HepG2 (cell line): ENCODE measurements around the gene OXLD1. TPM values are rescaled to one million over a fixed set of nuclear protein-coding genes. Genes with fewer than 3 reads are reported as not detected.

Experiments
- ARID5B ChIP-seq: IDR thresholded peaks from 2 replicates; pipeline ENCODE4 v1.4.0; 2020; ENCODE audit warnings: mild to moderate bottlenecking, missing genetic modification reagents
- ATF7-NPFF ChIP-seq: sonication (generic); formaldehyde crosslinking; IDR thresholded peaks from 2 replicates; pipeline ENCODE4 v1.8.1; 2023; ENCODE audit warnings: mild to moderate bottlenecking, low read depth, missing genetic modification reagents, moderate library complexity
- CHD2 ChIP-seq: IDR thresholded peaks from 2 replicates; pipeline ENCODE4 v1.6.1; 2011; ENCODE audit warnings: low read depth, low read length, improper control_type of control experiment
- SIX4 ChIP-seq: sonication (generic); formaldehyde crosslinking; IDR thresholded peaks from 2 replicates; pipeline ENCODE4 v1.4.0; 2020; ENCODE audit warnings: missing genetic modification reagents
- SMARCC2 ChIP-seq: fragments of 450-650 bp; IDR thresholded peaks from 2 replicates; pipeline ENCODE4 v1.6.1; 2017; ENCODE audit warnings: antibody characterized with exemption, mild to moderate bottlenecking
- SP140L ChIP-seq: sonication (generic); formaldehyde crosslinking; IDR thresholded peaks from 2 replicates; pipeline ENCODE4 v1.4.0; 2020; ENCODE audit warnings: missing genetic modification reagents, borderline replicate concordance
- TIGD3 ChIP-seq: sonication (generic); formaldehyde crosslinking; IDR thresholded peaks from 2 replicates; pipeline ENCODE4 v1.5.1; 2020; ENCODE audit warnings: mild to moderate bottlenecking, missing genetic modification reagents, borderline replicate concordance
- ZNF230 ChIP-seq: sonication (generic); formaldehyde crosslinking; IDR thresholded peaks from 2 replicates; pipeline ENCODE4 v1.4.0; 2020; ENCODE audit warnings: mild to moderate bottlenecking, missing genetic modification reagents
- ZNF562 ChIP-seq: sonication (generic); formaldehyde crosslinking; IDR thresholded peaks from 2 replicates; pipeline ENCODE4 v1.8.0; 2022; ENCODE audit warnings: missing genetic modification reagents, borderline replicate concordance
- ZNF761 ChIP-seq: sonication (generic); formaldehyde crosslinking; conservative IDR thresholded peaks from 2 replicates; pipeline ENCODE4 v1.4.0; 2020; ENCODE audit warnings: mild to moderate bottlenecking, missing genetic modification reagents
- ZNF781 ChIP-seq: sonication (generic); formaldehyde crosslinking; IDR thresholded peaks from 2 replicates; pipeline ENCODE4 v1.5.1; 2020; ENCODE audit warnings: borderline replicate concordance, mild to moderate bottlenecking, missing genetic modification reagents; ENCODE audit errors: not compliant biosample characterization
- polyA plus RNA-seq, 8 experiments: library from polyadenylated mRNA; depleted of rRNA in 3 of 8; stranded (reverse) in 7 of 8; unstranded in 1 of 8; fragments of >200 nt; fragmentation: Illumina TruSeq in 4 of 8; extraction: Trizol in 4 of 8; gene quantifications; 2 replicates each; pipeline versions ENCODE4 v1.2.1 to v1.2.3, GENCODE V29; 2011 to 2016; ENCODE audit warnings: low read depth in 4 of 8, missing spikeins in 1 of 8, mixed read lengths in 1 of 8; ENCODE audit not compliant: insufficient read depth in 1 of 8
- total RNA-seq, 5 experiments: library from RNA; depleted of rRNA; stranded (reverse); fragments of >200 nt; fragmentation: Illumina TruSeq; extraction: Trizol; gene quantifications; 2 replicates each; pipeline ENCODE4 v1.2.3, GENCODE V29; 2016; ENCODE audit warnings: low read depth in 1 of 5
- TF ChIP-seq, protein P1 (sequence below): sonication (generic); formaldehyde crosslinking; IDR thresholded peaks from 2 replicates; pipeline ENCODE4 v1.4.0; 2020; ENCODE audit warnings: missing genetic modification reagents
- TF ChIP-seq, protein P2 (sequence below): sonication (generic); formaldehyde crosslinking; IDR thresholded peaks from 2 replicates; pipeline ENCODE4 v1.4.0; 2020; ENCODE audit warnings: mild to moderate bottlenecking, missing genetic modification reagents

OXLD1 gene
- total and polyA plus RNA-seq, 2 of the 13 experiments (the other 11 are each of a cell fraction or from before 2014, with no cell fraction given), result 27.1 to 37.5 TPM

DNA sequence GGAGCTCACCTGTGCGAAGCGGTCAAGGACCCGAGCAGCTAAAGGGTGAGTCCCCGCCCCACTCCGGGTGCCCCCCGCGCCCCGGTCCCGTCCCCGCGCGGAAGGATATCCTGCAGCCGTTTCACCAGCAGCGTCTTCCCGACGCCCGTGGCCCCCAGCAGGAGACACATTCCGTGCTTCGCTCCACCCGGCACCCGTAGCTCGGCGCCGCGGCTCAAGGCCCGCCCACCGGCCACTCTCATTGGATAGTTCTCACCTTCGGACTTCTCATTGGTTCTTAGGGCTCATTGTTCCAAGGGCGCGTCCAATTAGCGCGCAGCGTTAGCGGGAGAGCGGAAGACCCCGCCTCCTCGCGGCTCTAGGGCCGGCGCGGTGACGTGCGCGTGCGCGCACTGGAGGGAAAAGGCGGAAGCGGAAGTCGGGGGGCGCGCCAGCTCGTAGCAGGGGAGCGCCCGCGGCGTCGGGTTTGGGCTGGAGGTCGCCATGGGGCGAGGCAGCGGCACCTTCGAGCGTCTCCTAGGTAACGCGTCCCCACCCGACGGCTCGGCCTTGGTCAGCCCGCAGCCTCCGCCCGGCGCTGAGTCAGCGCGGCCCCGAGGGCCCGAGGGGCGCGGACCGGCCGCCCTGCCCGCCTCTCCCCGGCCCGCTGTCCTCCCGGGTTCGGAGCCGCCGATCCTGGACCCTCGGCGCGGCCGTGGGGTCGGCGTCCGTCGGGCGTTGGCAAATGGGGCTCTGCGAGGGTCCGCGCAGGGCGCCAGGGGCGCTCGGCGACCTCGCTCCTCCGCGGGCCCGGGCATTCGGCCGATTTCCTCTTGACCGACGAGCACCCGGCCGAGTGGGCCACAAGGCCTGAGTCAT is 17.4 kb upstream of the OXLD1 start, which contains the start of the genes ARL16 and HGS (continued):
- TF ChIP-seq ATF7-NPFF (CRISPR knock-in tag), result no peak; the same call in 1 of the 2 replicates
- TF ChIP-seq ZNF562 (CRISPR knock-in tag), result no peak
- TF ChIP-seq, protein P1, sequence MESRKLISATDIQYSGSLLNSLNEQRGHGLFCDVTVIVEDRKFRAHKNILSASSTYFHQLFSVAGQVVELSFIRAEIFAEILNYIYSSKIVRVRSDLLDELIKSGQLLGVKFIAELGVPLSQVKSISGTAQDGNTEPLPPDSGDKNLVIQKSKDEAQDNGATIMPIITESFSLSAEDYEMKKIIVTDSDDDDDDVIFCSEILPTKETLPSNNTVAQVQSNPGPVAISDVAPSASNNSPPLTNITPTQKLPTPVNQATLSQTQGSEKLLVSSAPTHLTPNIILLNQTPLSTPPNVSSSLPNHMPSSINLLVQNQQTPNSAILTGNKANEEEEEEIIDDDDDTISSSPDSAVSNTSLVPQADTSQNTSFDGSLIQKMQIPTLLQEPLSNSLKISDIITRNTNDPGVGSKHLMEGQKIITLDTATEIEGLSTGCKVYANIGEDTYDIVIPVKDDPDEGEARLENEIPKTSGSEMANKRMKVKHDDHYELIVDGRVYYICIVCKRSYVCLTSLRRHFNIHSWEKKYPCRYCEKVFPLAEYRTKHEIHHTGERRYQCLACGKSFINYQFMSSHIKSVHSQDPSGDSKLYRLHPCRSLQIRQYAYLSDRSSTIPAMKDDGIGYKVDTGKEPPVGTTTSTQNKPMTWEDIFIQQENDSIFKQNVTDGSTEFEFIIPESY, result no peak
- TF ChIP-seq TIGD3 (CRISPR knock-in tag), result no peak
- no peak for TF ChIP-seq SIX4 (CRISPR knock-in tag)
- no peak for TF ChIP-seq SP140L (CRISPR knock-in tag)
- TF ChIP-seq, protein P2, sequence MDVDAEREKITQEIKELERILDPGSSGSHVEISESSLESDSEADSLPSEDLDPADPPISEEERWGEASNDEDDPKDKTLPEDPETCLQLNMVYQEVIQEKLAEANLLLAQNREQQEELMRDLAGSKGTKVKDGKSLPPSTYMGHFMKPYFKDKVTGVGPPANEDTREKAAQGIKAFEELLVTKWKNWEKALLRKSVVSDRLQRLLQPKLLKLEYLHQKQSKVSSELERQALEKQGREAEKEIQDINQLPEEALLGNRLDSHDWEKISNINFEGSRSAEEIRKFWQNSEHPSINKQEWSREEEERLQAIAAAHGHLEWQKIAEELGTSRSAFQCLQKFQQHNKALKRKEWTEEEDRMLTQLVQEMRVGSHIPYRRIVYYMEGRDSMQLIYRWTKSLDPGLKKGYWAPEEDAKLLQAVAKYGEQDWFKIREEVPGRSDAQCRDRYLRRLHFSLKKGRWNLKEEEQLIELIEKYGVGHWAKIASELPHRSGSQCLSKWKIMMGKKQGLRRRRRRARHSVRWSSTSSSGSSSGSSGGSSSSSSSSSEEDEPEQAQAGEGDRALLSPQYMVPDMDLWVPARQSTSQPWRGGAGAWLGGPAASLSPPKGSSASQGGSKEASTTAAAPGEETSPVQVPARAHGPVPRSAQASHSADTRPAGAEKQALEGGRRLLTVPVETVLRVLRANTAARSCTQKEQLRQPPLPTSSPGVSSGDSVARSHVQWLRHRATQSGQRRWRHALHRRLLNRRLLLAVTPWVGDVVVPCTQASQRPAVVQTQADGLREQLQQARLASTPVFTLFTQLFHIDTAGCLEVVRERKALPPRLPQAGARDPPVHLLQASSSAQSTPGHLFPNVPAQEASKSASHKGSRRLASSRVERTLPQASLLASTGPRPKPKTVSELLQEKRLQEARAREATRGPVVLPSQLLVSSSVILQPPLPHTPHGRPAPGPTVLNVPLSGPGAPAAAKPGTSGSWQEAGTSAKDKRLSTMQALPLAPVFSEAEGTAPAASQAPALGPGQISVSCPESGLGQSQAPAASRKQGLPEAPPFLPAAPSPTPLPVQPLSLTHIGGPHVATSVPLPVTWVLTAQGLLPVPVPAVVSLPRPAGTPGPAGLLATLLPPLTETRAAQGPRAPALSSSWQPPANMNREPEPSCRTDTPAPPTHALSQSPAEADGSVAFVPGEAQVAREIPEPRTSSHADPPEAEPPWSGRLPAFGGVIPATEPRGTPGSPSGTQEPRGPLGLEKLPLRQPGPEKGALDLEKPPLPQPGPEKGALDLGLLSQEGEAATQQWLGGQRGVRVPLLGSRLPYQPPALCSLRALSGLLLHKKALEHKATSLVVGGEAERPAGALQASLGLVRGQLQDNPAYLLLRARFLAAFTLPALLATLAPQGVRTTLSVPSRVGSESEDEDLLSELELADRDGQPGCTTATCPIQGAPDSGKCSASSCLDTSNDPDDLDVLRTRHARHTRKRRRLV (CRISPR knock-in tag), result no peak
- TF ChIP-seq SMARCC2, result no peak
- no peak for TF ChIP-seq ZNF781
- peak; percentile 70 for TF ChIP-seq ZNF761 (CRISPR knock-in tag)
- peak; percentile 82 for TF ChIP-seq CHD2
- TF ChIP-seq ZNF230 (CRISPR knock-in tag), result peak; percentile 31
- no peak; the same call in 1 of the 2 replicates for TF ChIP-seq ARID5B (CRISPR knock-in tag)
